A549 (cell line): ENCODE results near the gene MGLL. TPM values are rescaled to one million over a fixed set of nuclear protein-coding genes. Genes with fewer than 3 reads are reported as not detected.

Experiments
- ATAC-seq, 2 experiments: fragments of 200-7000 bp in 1 of 2; fragments of >200 bp in 1 of 2; cut with Nextera tagmentation in 1 of 2; cut with Tn5 transposase in 1 of 2; 3 replicates each; pipeline versions ENCODE4 v1.8.0 to v1.9.1; 2018 to 2020; ENCODE audit warnings: mild to moderate bottlenecking in 1 of 2, moderate library complexity in 1 of 2
- CTCF ChIA-PET: fragments of 300-600 bp; sonication (Branson Sonifier 250); formaldehyde crosslinking; extraction: SDS; loops from one replicate; lab custom pipeline; 2021; ENCODE audit warnings: antibody characterized with exemption, inconsistent platforms; lab: Yijun Ruan, JAX
- POLR2A ChIA-PET: fragments of 350-600 bp; formaldehyde crosslinking; extraction: SDS; loops from one replicate; lab custom pipeline; 2021; ENCODE audit warnings: antibody characterized with exemption, inconsistent platforms; lab: Yijun Ruan, JAX
- DNase-seq, 2 experiments: peaks; one replicate each; pipeline versions ENCODE4 v3.0.0 to v3.0.0-alpha.2; 2011 to 2016; ENCODE audit warnings: low read depth in 1 of 2, low spot score in 1 of 2
- FAIRE-seq: peaks from 2 replicates; lab custom pipeline; 2011; peaks lifted over from hg19 to GRCh38; lab: Jason Lieb, UNC
- H3K27ac ChIP-seq, 2 experiments: fragments of >200 bp; sonication (Bioruptor Twin); formaldehyde crosslinking; 3 replicates each; pipeline ENCODE4 v1.5.1; 2016 to 2017
- H3K4me1 ChIP-seq: fragments of >200 bp; sonication (Bioruptor Twin); formaldehyde crosslinking; 3 replicates; pipeline ENCODE4 v1.6.1; 2016
- H3K4me2 ChIP-seq: fragments of >200 bp; sonication (Bioruptor Twin); formaldehyde crosslinking; 3 replicates; pipeline ENCODE4 v1.6.1; 2016
- H3K4me3 ChIP-seq: fragments of >200 bp; sonication (Bioruptor Twin); formaldehyde crosslinking; 3 replicates; pipeline ENCODE4 v1.5.1; 2016
- H3K9me3 ChIP-seq: fragments of >200 bp; sonication (Bioruptor Twin); formaldehyde crosslinking; 3 replicates; pipeline ENCODE4 v1.6.1; 2016
- BHLHE40 ChIP-seq: IDR thresholded peaks from 2 replicates; pipeline ENCODE4 v1.6.1; 2012; ENCODE audit warnings: low read depth, low read length, inconsistent platforms
- CBX8 ChIP-seq: fragments of 200-600 bp; sonication (generic); IDR thresholded peaks from 2 replicates; pipeline ENCODE4 v1.6.1; 2016
- CHD2 ChIP-seq: fragments of 150-350 bp; IDR thresholded peaks from 2 replicates; pipeline ENCODE4 v1.6.1; 2014; ENCODE audit warnings: low read length; ENCODE audit not compliant: partially characterized antibody
- CHD4 ChIP-seq: fragments of 200-600 bp; sonication (generic); IDR thresholded peaks from 2 replicates; pipeline ENCODE4 v1.6.1; 2016; ENCODE audit warnings: antibody characterized with exemption, mild to moderate bottlenecking, borderline replicate concordance
- EHMT2 ChIP-seq: fragments of 200-600 bp; sonication (generic); IDR thresholded peaks from 2 replicates; pipeline ENCODE4 v1.6.1; 2016; ENCODE audit warnings: antibody characterized with exemption, low read depth, mild to moderate bottlenecking, moderate library complexity
- ESRRA ChIP-seq: fragments of 150-350 bp; IDR thresholded peaks from 2 replicates; pipeline ENCODE4 v1.6.1; 2014; ENCODE audit warnings: mild to moderate bottlenecking, low read length, borderline replicate concordance
- FOSL2 ChIP-seq, 2 experiments: fragments of 450-650 bp in 1 of 2; fragments of >200 bp in 1 of 2; sonication (Bioruptor Twin) in 1 of 2; formaldehyde crosslinking; IDR thresholded peaks; 2 replicates each; pipeline versions ENCODE4 v1.5.0 to v1.6.1; 2016 to 2020; ENCODE audit warnings: mild to moderate bottlenecking in 1 of 2, moderate library complexity in 1 of 2
- FOXS1 ChIP-seq: fragments of 250-450 bp; sonication (Bioruptor Pico); IDR thresholded peaks from 2 replicates; pipeline ENCODE4 v1.5.0; 2020; ENCODE audit warnings: mild to moderate bottlenecking, moderate library complexity
- HDAC2 ChIP-seq: fragments of 200-600 bp; sonication (generic); IDR thresholded peaks from 2 replicates; pipeline ENCODE4 v1.6.1; 2016
- HOXA7 ChIP-seq: fragments of 250-450 bp; sonication (Bioruptor Pico); IDR thresholded peaks from 2 replicates; pipeline ENCODE4 v1.5.0; 2020; ENCODE audit warnings: mild to moderate bottlenecking, moderate library complexity
- JUN ChIP-seq, 2 experiments: fragments of >200 bp; sonication (Bioruptor Twin); formaldehyde crosslinking; IDR thresholded peaks; 2 replicates in 1 of 2; 3 replicates in 1 of 2; pipeline ENCODE4 v1.6.1; 2016 to 2017
- JUNB ChIP-seq: fragments of >200 bp; sonication (Bioruptor Twin); formaldehyde crosslinking; IDR thresholded peaks from 2 replicates; pipeline ENCODE4 v1.6.1; 2016
- KDM1A ChIP-seq: fragments of 200-600 bp; sonication (generic); IDR thresholded peaks from 2 replicates; pipeline ENCODE4 v1.6.1; 2016; ENCODE audit warnings: low read depth, mild to moderate bottlenecking
- MYC ChIP-seq: IDR thresholded peaks from 2 replicates; pipeline ENCODE4 v1.6.1; 2012; ENCODE audit warnings: mild to moderate bottlenecking, inconsistent platforms, low read length, improper control_type of control experiment, borderline replicate concordance
- NR3C1 ChIP-seq: fragments of >200 bp; sonication (Bioruptor Twin); formaldehyde crosslinking; IDR thresholded peaks from 3 replicates; pipeline ENCODE4 v1.6.1; 2017
- PHF8 ChIP-seq: fragments of 200-600 bp; sonication (generic); IDR thresholded peaks from 2 replicates; pipeline ENCODE4 v1.6.1; 2016; ENCODE audit warnings: low read depth, mild to moderate bottlenecking, antibody characterized with exemption, moderate library complexity, borderline replicate concordance
- RAD21 ChIP-seq, 2 experiments: fragments of >200 bp in 1 of 2; sonication (Bioruptor Twin) in 1 of 2; formaldehyde crosslinking in 1 of 2; IDR thresholded peaks in 1 of 2; conservative IDR thresholded peaks in 1 of 2; 2 replicates in 1 of 2; 3 replicates in 1 of 2; pipeline ENCODE4 v1.6.1; 2012 to 2018; ENCODE audit warnings: inconsistent platforms in 1 of 2
- RARB ChIP-seq: fragments of 250-450 bp; sonication (Bioruptor Pico); IDR thresholded peaks from 2 replicates; pipeline ENCODE4 v1.8.0; 2021; ENCODE audit warnings: mild to moderate bottlenecking, moderate library complexity
- RCOR1 ChIP-seq: fragments of 150-350 bp; IDR thresholded peaks from 2 replicates; pipeline ENCODE4 v1.6.1; 2014; ENCODE audit warnings: antibody characterized with exemption, low read length, low read depth
- TFCP2L1 ChIP-seq: fragments of 250-450 bp; sonication (Bioruptor Pico); IDR thresholded peaks from 2 replicates; pipeline ENCODE4 v1.5.0; 2021; ENCODE audit warnings: mild to moderate bottlenecking
- TP53 ChIP-seq: fragments of 250-450 bp; sonication (Bioruptor Pico); IDR thresholded peaks from 2 replicates; pipeline ENCODE4 v1.5.0; 2021; ENCODE audit warnings: mild to moderate bottlenecking, moderate library complexity
- ZNF302 ChIP-seq: fragments of 250-450 bp; sonication (Bioruptor Pico); IDR thresholded peaks from 2 replicates; pipeline ENCODE4 v1.9.0; 2021; ENCODE audit warnings: inconsistent platforms, mild to moderate bottlenecking, moderate library complexity
- WGBS: methylation state at CpG from one replicate; pipeline ENCODE4 v1.1.6; 2017; ENCODE audit errors: missing lambda C conversion rate; 5-methylcytosine and 5-hydroxymethylcytosine counted together
- polyA plus RNA-seq, 4 experiments: library from polyadenylated mRNA; depleted of rRNA in 3 of 4; stranded (reverse); fragments of >200 nt; fragmentation: RNase III in 1 of 4; extraction: RNeasy Plus Mini Kit Qiagen cat#74134 plus additional on column Dnase treatment in 1 of 4; gene quantifications; 2 replicates in 3 of 4; 3 replicates in 1 of 4; pipeline ENCODE4 v1.2.3, GENCODE V29; 2011 to 2017
- TF ChIP-seq, protein P1 (sequence below): fragments of 200-600 bp; sonication (generic); IDR thresholded peaks from 2 replicates; pipeline ENCODE4 v1.6.1; 2016; ENCODE audit warnings: antibody characterized with exemption, mild to moderate bottlenecking, moderate library complexity
- TF ChIP-seq, protein P2 (sequence below): fragments of 450-650 bp; IDR thresholded peaks from 2 replicates; pipeline ENCODE4 v1.6.1; 2014; ENCODE audit warnings: antibody characterized with exemption
- TF ChIP-seq, protein P3 (sequence below): IDR thresholded peaks from 2 replicates; pipeline ENCODE4 v1.6.1; 2012
- TF ChIP-seq, protein P4 (sequence below): fragments of 250-450 bp; sonication (Bioruptor Pico); IDR thresholded peaks from 2 replicates; pipeline ENCODE4 v1.5.0; 2021; ENCODE audit warnings: mild to moderate bottlenecking, moderate library complexity, borderline replicate concordance
- TF ChIP-seq, protein P5 (sequence below): fragments of >200 bp; sonication (Bioruptor Twin); formaldehyde crosslinking; IDR thresholded peaks from 3 replicates; pipeline ENCODE4 v1.5.1; 2016

Gene MGLL
- polyA plus RNA-seq, 2 of the 4 experiments (the other 2 are of a cell fraction) = 38.5 to 41.5 TPM

DNA sequence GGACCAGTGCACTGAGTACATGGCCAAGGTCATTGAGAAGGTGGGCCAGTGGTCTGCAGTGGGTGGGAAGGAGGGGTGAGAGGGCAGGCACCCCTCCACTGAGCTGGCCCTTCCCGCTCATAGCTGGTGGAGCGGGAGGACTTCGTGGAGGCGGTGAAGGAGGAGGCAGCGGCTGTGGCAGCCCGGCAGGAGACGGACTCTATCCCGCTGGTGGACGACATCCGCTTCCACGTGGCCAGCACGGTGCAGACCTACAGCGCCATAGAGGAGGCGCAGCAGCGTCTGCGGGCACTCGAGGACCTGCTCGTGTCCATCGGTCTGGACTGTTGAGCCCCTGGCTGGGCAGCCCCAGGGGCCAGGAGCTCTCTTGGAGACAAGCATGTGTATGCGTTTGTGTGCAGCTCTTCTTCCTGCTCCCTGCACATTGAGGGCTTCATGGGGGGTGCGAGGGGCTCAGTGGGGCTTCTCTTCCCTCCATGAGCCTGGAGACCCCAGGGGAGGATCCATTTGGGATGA, 142.1 kb downstream of the MGLL start:
- TF ChIP-seq, protein P1, sequence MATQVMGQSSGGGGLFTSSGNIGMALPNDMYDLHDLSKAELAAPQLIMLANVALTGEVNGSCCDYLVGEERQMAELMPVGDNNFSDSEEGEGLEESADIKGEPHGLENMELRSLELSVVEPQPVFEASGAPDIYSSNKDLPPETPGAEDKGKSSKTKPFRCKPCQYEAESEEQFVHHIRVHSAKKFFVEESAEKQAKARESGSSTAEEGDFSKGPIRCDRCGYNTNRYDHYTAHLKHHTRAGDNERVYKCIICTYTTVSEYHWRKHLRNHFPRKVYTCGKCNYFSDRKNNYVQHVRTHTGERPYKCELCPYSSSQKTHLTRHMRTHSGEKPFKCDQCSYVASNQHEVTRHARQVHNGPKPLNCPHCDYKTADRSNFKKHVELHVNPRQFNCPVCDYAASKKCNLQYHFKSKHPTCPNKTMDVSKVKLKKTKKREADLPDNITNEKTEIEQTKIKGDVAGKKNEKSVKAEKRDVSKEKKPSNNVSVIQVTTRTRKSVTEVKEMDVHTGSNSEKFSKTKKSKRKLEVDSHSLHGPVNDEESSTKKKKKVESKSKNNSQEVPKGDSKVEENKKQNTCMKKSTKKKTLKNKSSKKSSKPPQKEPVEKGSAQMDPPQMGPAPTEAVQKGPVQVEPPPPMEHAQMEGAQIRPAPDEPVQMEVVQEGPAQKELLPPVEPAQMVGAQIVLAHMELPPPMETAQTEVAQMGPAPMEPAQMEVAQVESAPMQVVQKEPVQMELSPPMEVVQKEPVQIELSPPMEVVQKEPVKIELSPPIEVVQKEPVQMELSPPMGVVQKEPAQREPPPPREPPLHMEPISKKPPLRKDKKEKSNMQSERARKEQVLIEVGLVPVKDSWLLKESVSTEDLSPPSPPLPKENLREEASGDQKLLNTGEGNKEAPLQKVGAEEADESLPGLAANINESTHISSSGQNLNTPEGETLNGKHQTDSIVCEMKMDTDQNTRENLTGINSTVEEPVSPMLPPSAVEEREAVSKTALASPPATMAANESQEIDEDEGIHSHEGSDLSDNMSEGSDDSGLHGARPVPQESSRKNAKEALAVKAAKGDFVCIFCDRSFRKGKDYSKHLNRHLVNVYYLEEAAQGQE = no peak
- no peak for TF ChIP-seq HDAC2
- TF ChIP-seq PHF8 = no peak
- TF ChIP-seq ZNF302 = no peak
- no peak for TF ChIP-seq JUNB
- TF ChIP-seq, protein P2, sequence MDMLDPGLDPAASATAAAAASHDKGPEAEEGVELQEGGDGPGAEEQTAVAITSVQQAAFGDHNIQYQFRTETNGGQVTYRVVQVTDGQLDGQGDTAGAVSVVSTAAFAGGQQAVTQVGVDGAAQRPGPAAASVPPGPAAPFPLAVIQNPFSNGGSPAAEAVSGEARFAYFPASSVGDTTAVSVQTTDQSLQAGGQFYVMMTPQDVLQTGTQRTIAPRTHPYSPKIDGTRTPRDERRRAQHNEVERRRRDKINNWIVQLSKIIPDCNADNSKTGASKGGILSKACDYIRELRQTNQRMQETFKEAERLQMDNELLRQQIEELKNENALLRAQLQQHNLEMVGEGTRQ = no peak
- no peak for TF ChIP-seq RAD21 (conservative IDR thresholded peaks at IDR 0.05 in 1 of 2, IDR thresholded peaks at IDR 0.05 in 1 of 2)
- TF ChIP-seq TP53 (CRISPR knock-in tag) = no peak
- TF ChIP-seq FOSL2 (IDR thresholded peaks at IDR 0.05) = no peak
- TF ChIP-seq FOSL2 (CRISPR knock-in tag; IDR thresholded peaks at IDR 0.05) = no peak
- no peak for TF ChIP-seq EHMT2
- TF ChIP-seq JUN (IDR thresholded peaks at IDR 0.05) = no peak
- TF ChIP-seq BHLHE40 = no peak
- TF ChIP-seq RCOR1 = no peak
- TF ChIP-seq FOXS1 (CRISPR knock-in tag) = no peak
- no peak for TF ChIP-seq CHD2
- no peak for TF ChIP-seq RARB (CRISPR knock-in tag)
- Histone ChIP-seq H3K4me1 (no peaks in the 10 kb centered on the region), H3K4me2 (no peak overlapping the region), H3K4me3 (no peak overlapping the region), H3K9me3 (no peaks in the 10 kb centered on the region), H3K27ac (no peak overlapping the region)
- DNase-seq (no peak), ATAC-seq (no peak), FAIRE-seq (no peak)
- POLR2A ChIA-PET = no interaction called here
- WGBS = 94% methylated on average over 19 of the region's 21 CpGs
- CTCF ChIA-PET = interaction anchor here (0.7 to 7.5 kb wide), 8 partner anchors 10 to 291 kb away, joined by 3 to 45 read pairs (median 7); no protein-coding TSS in a partner anchor

DNA sequence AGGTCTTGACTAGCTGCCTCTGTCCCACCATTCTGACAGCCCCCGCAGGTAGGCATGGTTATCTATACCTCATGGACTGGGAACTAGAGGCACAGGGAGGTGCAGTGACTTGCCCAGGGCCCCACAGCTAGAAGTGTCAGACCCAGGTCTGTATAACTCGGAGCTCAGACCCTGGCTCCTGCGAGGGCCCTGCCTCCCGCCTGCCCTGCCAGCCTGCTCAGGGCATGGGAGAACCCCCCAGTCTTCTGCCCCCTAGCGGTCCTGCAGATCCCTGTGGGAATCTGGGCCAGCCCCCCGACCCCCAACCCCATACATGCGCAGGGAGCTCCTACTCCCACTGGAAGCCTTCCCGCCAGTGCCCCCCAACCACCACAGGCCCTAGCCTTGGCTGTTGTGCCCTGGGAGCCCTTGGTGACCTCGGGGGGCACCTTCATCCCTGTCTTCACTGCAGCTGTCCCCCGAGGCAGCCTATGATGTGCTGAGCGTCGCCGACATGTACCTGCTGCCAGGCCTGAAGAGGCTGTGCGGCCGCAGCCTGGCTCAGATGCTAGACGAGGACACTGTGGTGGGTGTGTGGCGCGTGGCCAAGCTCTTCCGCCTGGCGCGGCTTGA, 142.7 kb downstream of the MGLL start:
- Histone ChIP-seq H3K27ac (no peak overlapping the region), H3K4me1 (no peaks in the 10 kb centered on the region), H3K4me2 (no peak overlapping the region), H3K4me3 (no peak overlapping the region), H3K9me3 (no peaks in the 10 kb centered on the region)
- DNase-seq (no peak), FAIRE-seq (no peak), ATAC-seq (peak in 1 of 2 experiments; percentile 14; a peak in 1 of 6 replicates)
- TF ChIP-seq ESRRA (no peak), CBX8 (no peak), JUNB (no peak), MYC (no peak), CHD4 (no peak), CHD2 (no peak), NR3C1 (no peak), HOXA7 (CRISPR knock-in tag) (no peak), KDM1A (no peak), TFCP2L1 (no peak), EHMT2 (no peak)
- TF ChIP-seq, protein P3, sequence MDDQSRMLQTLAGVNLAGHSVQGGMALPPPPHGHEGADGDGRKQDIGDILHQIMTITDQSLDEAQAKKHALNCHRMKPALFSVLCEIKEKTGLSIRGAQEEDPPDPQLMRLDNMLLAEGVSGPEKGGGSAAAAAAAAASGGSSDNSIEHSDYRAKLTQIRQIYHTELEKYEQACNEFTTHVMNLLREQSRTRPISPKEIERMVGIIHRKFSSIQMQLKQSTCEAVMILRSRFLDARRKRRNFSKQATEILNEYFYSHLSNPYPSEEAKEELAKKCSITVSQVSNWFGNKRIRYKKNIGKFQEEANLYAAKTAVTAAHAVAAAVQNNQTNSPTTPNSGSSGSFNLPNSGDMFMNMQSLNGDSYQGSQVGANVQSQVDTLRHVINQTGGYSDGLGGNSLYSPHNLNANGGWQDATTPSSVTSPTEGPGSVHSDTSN = no peak
- TF ChIP-seq, protein P4, sequence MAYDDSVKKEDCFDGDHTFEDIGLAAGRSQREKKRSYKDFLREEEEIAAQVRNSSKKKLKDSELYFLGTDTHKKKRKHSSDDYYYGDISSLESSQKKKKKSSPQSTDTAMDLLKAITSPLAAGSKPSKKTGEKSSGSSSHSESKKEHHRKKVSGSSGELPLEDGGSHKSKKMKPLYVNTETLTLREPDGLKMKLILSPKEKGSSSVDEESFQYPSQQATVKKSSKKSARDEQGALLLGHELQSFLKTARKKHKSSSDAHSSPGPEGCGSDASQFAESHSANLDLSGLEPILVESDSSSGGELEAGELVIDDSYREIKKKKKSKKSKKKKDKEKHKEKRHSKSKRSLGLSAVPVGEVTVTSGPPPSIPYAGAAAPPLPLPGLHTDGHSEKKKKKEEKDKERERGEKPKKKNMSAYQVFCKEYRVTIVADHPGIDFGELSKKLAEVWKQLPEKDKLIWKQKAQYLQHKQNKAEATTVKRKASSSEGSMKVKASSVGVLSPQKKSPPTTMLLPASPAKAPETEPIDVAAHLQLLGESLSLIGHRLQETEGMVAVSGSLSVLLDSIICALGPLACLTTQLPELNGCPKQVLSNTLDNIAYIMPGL (CRISPR knock-in tag) = no peak
- TF ChIP-seq, protein P5, sequence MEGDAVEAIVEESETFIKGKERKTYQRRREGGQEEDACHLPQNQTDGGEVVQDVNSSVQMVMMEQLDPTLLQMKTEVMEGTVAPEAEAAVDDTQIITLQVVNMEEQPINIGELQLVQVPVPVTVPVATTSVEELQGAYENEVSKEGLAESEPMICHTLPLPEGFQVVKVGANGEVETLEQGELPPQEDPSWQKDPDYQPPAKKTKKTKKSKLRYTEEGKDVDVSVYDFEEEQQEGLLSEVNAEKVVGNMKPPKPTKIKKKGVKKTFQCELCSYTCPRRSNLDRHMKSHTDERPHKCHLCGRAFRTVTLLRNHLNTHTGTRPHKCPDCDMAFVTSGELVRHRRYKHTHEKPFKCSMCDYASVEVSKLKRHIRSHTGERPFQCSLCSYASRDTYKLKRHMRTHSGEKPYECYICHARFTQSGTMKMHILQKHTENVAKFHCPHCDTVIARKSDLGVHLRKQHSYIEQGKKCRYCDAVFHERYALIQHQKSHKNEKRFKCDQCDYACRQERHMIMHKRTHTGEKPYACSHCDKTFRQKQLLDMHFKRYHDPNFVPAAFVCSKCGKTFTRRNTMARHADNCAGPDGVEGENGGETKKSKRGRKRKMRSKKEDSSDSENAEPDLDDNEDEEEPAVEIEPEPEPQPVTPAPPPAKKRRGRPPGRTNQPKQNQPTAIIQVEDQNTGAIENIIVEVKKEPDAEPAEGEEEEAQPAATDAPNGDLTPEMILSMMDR = no peak
- POLR2A ChIA-PET = no interaction called here
- CTCF ChIA-PET = interaction anchor here (0.7 to 7.5 kb wide), 9 partner anchors 10 to 291 kb away, joined by 3 to 45 read pairs (median 4); no protein-coding TSS in a partner anchor
- 100% methylated on average over 3 of the region's 21 CpGs for WGBS
